NCI-H2227 (cell line): ENCODE measurements around the gene NFAM1.

ENCODE experiments used
- DNase-seq: peaks from one replicate; lab custom pipeline; 2025; ENCODE audit not compliant: unreplicated experiment; lab: John Stamatoyannopoulos, UW

NFAM1 gene

DNA sequence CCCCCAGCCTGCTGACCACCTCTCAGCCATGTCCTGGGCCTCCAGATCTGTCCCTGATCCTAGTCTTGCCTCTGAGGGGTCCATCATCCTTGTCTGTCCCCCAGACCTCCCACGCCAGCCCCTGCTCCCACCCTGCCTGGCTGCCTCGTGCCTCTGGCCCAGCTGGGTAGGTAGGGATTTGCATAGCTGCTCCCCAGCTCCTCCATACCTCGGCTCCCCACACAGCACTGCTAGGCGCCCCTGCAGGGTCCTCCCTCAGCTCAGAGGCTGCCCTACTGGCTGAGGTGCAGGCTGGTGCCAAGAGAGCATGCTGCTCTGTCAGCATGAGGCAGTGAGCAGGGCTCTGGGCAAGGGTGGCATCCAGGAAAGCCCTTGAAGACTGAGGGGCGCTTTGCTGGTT lies 47.7 kb downstream of the NFAM1 start:
- DNase-seq: no peak

DNA sequence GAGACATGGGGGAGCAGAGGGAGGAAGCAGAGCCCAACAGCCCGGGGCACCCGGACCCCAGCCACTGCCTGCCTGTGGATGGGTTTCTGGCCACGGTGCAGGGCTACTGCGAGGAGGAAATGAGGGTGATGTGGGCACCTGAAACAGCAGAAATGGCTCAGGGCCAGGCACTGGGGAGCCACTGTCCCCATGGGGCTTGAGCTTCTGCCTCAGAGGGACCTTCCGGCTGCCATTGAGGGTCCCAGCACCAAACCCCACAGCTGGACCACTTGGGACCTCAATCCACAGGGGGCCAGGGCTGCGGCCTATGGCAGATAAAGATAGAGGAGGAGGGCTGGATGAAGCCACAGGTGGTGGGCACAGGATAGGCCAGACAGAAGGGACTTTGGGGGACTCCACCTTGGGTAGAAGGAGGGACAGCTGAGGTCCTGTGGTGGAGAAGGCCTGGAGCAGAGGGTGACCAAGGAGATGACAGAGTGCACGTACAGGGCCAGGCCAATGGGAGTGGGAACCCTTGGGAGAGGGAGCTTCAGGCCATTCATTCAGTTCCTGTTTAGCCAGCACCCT lies 48.3 kb downstream of the NFAM1 start:
- no peak for DNase-seq

DNA sequence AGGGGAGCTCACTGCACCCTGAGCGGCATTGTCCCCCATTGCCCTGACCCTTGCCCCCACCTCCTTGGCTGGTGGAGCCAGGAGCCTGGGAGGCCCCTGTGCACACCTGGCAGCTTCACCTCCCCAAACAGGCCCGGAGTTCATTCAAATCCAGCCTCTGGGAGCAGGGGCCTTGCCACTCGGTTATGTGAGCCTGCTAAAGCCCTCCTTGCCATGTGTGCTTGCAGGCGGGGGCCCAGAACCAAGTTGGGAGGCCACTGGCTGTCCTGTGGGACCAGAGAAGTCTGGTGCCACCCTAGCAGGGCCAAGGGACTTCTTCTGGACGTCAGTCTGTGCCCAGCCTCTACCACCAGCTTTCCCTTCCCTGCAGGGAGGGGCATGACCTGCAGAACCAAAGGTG lies 48.9 kb downstream of the NFAM1 start:
- no peak for DNase-seq

DNA sequence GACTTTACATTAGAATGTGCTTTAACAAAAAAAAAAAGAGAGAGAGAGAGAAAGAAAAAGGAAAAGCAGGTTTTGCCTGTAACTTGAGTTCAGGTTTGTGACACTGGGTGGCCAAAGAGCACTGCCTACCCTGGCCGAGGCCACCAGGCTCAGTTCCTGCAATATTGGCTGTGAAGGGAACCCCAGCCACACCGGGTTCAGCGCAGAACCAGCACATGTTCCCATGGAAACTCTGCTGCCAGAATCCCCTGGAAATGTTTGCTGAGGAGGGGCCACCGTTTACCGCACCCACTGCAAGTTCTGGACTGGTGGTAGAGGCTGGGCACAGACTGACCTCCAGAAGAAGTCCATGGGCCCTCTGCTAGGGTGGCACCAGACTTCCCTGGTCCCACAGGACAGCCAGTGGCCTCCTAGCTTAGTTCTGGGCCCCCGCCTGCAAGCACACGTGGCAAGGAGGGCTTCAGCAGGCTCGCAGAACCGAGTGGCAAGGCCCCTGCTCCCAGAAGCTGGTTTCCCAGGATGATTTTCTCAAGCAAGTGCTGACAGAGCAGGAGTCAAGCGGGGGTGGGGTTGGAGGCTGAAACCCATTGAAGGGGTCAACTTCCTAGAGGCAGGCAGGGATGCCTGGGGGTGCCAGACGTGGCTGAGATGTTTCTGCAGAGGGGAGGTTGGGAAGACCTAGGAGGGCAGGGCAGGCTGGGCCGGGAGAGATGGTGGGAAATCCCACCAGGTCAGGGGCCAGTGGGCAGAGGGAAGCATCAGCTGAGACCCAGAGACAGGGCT lies 51.2 kb downstream of the NFAM1 start:
- DNase-seq: no peak

DNA sequence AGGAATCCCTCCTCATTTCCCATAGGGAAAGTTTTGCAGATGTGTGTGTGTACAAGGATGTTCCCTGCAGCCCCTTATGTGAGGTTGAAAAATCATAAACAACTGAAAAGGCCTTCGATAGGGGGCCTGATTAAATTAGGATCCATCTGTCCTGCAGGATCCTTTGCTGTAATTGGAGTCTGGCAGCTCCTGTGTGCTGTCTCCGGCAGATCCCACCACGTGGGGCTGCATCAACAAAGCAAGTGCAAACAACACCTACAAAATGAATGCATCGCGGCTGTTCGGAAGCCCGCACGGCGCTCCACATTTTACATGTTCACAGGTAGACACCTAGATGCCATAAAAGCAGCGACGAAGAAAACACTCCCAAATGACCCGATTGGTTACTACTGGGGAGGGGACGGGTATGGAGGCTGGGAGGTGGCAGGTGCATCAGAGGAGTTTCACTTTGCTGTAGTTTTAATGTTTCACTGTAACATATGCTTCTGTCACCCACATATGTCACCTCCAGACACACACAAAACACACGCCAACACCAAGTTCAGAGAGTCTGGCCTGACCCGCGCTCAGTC lies 52.2 kb downstream of the NFAM1 start:
- DNase-seq: no peak

DNA sequence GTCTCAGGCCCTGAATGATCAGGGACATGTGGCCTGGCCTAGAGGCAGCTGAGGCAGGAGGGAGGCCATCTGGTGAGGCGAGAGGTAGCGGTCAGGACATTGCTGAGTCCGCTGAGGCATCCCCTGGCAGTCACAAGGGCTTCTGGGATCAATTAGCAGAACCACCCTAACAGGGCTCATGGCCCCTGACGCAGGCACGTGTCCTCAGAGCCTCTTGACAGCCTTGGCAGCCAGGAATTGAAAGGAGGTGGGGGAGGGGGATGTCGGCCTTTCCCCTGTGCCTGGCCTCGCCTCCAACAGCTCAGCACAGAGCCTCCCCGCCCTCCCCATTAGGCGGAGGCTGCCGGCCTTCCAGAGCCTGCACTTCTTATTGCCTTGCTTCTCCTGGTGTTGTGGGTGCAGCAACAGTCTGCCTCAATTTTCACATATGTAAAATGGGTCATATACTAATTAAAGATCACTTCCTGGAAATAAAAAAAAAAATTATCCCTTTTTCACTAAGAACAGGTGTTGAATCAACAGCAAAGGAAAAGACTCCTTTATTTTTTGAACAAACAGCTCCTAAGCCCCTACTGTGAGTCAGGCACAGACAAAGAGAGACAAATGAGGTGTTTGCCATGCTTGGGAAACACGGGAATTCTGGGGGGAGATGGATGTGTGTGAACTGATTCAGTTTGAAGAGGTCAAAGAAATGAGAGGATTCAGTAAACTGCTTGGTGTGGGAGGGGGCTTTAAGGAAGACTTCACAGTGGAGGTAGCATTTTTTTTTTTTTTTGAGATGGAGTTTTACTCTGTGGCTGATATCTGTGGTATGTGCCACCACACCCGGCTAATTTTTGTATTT lies 55.3 kb downstream of the NFAM1 start:
- DNase-seq: peak; percentile 83

DNA sequence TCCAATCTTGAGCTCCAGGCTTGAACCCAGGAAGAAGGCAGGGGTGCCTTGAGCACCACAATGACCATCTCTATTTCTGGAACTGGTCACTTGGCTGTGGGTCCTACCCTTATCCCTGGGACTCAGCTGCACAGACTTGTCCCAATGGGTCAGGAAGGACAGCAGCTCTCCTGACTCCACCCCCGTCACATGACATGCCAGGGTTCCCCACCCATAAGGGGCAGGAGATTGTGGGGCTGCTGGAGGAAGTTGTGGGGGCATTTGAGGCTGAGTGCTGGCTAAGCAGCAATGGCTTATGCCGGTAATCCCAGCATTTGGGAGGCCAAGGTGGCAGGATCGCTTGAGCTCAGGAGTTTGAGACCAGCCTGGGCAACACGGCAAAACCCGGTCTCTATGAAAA lies 56.2 kb downstream of the NFAM1 start:
- no peak for DNase-seq

DNA sequence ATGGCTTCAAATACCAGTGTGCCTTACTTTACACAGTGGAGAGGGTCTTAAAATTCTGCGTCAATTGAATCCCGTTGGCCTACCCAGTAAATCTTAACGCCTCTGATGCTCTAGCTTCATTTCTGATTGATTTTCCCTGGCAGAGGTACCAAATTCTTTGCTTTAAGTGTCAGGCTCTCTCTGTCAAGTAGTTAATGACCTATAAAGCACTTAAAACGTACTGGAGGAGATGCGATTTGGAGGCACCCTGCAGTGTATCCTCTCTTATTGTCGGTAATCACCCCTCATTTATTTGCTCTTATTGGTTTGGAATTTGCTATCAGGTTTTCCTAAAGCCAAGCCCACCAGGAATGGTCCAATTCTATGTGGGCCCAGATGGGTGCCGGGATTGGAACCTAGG lies 59.2 kb downstream of the NFAM1 start:
- DNase-seq: peak; percentile 79

DNA sequence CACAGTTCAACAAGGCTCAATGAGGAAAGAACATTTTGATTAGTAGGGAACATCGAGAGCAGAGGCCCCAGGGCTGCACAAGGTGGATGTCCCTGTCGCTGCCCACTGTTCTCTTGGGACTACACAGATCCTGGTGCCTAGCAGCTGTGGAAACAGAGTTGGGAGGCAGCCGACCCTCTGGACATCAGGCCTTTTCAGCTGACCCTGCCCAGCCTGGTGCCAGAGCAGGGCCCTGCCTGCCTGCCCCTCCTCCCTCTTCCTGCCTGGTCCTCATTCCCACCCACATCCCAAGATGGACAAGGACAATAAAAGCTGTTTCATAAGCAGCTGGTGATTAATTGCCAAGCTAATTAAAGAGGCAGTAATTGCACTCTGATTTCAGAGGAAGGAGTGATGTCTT lies 60.7 kb downstream of the NFAM1 start:
- no peak for DNase-seq

DNA sequence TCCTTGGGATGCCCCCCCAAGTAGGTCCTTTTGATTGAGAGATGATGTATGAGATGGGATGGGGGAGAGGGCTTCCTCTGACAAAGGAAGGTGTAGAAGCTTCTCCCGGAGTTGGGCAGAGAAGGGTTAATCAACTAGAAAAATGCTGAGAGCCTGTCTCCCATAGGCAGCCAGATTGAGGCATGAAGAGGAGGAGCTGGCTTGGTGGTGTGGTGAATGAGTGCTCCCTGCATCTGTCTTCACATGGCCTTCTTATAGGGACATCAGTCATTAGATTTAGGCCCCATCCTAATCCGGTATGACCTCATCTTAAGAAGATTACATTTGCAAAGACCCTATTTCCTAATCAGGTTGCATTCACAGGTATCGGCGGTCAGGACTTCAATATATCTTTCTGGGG lies 61.1 kb downstream of the NFAM1 start:
- no peak for DNase-seq

DNA sequence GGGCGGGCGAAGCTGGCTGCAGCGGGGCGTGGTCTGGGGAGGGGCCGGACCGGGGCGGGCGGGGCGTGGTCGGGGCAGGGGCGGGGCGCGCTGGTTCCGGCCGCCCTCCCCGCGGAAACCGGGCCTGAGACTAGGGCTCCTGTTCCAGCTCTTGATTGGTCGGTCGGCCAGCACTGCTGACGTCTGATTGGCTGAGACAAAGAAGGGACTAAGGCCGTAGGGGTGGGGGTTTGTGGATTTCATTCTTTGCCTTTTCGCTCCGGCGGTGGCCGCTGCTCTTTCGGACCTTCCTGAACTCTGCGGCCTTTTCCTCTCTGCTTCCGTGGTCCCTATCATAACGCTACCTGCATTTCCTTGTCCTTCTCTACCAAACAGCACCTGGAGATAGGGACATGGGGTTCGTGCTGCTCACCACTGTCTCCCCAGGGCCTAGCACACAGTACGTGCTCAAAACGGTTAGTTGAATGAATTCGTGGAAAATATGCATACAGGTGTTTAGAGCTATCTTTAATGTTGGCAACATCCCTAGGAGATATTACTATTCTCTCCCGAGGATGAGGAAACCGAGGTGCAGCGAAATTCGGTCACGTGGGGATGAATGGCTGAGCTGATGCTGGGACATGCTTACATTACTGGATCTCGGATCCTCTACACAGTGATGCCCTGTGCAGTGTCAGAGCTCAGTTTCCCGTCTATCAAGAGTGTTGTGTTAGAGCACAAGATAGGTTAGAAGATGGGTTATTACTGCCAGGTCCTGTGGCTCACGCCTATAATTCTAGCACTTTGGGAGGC lies 62.8 kb downstream of the NFAM1 start:
- peak; percentile 88 for DNase-seq

DNA sequence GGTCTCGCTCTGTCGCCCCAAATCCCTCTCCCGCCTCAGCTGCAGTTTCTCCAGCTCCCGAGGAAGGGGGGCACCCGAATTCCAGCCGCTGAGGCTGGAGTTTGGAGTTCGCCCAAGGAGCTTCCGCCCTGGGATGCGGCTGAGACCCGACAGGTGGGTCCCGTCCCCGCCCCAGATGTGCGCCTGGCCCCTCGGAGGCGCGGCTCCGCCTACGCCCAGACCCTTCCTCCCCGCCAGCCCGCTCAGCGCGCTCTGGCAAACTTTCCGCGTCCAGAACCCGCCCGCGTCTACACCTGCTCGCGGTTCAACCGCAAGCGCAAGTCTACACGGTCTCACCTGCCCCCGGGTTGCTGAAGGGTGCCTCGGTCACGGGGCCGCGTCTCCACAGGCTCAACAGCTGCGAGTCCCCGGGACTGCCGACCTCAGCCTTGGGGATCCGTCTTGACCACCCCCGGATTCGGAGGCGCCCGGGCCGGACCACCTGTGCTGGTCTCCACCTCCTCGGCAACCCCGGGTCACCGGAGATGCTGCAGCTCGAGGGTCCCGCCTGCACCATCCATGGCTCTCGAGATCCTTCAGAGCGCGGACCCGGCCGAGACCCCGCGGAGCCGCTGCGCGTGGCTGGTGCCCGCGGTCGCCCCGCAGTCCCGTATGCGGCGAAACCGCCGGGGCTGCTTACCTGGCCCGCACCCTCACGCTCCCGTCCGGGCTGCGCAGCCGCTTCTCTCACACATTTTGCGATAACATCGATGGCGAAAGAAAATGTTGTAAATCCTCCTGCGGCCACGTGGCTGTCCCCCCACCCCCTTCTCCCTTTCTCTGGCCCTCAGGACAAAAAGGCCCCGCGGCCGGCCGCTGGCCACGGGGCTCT lies 63.6 kb downstream of the NFAM1 start:
- peak; percentile 33 for DNase-seq

DNA sequence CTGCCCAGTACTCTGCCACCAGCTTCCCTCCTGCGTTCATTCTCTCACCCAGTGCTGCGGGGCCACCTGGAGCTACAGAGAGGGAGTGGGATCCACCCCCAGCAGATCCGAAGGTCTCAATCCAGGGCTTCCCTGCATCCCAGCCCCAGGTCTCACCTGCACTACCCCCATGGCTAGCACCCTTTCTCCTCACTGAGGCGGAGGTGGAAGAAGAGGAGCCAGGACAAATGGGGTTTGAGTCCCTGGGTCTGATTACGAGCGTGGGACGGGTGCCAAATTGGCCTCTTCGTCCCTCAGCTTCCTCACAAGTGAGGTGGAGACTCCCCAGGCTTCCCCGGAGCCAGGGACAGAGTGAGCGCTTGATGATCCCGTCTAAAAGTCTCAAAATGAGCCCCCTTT lies 64.2 kb downstream of the NFAM1 start:
- no peak for DNase-seq

DNA sequence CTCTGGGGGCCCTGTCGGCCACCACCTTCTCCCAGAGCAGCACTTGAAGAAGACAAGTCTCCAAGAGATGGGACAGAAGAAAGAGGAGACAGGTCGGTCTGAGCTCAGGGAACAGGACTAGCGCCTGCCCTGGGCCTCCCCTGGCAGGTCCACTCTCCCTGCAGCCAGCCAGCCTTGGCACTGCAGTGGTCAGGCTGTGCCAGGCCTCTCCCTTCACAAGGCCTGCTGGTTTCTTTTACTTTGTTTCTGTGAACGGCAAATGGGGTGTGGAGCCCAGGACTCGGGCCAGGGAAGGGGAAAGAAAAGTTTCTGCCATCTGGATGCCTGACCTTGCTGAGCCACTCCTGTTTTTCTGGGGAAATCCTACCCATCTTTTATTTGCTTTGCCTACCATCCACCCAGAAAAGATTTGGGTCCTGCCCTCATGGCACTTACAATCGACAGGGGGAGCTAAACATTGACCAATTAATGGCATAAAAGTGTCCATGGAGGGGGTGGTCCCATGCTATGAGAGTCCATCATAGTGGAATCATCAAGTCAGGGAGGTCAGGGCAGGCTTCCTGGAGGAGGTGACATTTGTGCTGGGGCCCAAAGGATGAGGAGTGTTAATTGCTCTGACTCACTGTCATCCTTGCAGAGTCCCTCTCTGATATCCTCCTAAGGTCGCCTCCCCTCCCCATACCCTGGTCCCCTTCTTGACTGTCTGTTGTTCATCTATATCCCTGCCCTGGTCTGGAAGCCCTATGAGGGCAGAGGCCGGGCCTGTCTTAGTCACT lies 65.2 kb downstream of the NFAM1 start:
- DNase-seq: no peak

DNA sequence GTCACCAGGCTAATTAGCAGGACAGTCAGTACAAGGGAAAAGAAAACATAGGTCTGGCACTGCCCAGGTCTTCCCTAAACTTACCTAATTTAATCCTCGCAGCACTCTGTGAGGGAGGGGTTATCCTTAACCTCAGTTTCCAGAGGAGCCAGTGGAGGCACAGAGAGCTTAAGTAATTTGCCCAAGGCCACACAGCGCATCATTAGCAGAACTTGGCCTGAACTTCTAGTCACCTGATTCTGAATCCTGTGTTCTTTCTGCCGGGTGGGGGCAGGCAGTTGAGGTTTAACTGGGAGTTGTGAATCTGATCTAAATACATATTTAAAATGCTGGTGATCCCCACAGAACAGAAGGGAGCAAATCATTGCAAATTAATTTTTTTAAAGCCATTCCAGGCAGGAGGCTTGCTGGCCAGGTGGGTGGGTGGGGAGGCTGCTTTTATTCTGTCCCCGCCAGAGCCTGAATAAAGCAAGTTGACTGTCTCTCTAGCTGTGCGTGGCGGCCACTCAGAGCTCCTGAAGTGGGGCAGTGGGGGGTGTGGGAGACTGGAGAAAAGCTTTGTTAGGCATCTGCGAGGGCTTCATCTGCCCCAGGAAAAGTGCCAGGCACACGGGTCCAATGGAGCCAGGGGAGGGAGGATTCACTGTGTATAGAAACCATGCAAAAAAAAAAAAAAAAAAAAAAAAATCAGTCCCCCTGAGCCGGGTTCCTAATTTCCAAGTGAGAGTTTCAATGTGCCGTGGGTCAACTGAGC lies 66.1 kb downstream of the NFAM1 start:
- no peak for DNase-seq

DNA sequence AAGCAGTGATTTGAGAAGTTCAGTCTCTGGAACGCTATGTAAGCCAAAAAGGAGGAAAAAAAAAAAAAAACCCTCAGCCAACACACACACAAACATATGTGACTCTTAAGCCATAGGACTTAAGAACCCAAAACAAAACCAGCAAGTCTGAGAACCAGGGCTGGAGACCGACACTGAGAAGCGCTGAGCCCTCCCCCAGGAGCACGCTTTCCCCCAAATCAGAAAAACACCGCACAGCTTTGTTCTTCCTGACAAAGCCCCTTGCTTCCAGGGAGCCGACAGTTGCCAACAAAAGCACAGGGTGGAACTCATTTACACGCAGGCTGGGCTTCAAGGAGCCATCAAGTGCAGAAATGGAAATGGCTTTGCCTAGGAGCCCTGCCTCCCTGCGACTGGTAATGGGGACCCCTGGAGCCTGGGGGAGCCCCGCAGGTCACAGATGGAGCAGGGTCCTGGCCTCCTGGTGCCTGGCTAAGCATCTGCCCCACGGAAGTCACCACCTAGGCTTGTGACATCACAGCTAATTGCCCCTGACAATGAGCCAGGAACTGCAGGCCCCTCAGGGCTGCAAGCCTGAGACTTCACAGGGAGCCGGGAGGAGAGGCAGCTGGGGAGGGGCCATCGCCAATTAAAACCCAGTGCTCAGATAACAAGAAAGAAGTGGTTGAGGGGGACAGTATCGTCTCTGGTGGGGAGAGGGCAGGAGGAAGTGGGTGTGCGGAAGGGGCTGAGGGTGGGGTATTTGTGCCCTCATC lies 66.9 kb downstream of the NFAM1 start:
- DNase-seq: peak; percentile 66

DNA sequence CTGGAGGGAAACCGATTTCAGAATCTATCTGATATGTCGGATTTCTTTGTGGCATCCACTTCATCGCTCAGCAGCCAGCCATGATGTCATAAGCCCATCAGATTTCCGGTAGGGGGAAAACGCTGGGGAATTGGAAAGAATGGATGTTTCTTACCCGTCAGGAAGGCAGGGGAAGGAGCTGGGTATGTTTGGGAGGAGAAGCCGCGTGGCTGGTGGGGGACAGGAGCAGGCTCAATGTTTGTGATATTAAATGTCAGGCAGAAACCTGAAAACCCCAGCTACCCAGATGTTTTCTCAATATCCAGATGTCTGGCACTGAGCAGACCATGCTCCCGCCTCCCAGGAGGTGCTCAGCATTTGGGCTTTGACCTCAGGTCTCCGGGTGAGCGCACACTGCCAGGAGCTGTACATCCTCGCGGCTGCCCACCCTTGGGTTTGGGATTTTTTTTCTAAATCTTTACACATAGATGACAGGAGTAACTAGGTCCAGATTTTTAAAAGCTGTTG lies 67.5 kb downstream of the NFAM1 start:
- no peak for DNase-seq

DNA sequence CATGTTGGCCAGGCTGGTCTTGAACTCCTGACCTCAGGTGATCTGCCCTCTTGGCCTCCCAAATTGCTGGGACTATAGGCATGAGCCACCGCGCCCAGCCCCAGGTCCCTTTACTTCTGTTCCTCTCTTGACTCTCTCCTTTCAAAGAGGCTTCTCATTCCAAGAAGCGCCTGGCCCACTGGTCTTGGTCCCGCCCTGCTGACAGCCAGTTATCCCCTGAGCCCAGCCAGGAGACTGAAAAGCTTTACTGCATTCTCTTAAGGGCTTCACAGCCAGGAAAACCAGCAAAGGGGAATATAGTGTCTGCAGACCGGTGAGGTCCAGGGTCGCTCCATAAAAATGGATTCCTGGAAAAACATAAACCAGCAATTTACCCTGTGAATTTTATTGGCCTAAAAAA lies 68.3 kb downstream of the NFAM1 start:
- DNase-seq: no peak
